Measurements from ENCODE around the gene CACNA2D3. TPM values are rescaled to one million over a fixed set of nuclear protein-coding genes. Genes with fewer than 3 reads are reported as not detected.

The CACNA2D3 gene
- total RNA-seq, 1 experiment from 2014 or later, result 11.7 TPM

Other genes with a start within 250 kb of the CACNA2D3 start
- gene ACTR8, start 240.4 kb upstream of the CACNA2D3 start, total RNA-seq (2014; rRNA removed; shearing (Covaris generic)), result 22.5 and 23.8 TPM in 2 replicates
- gene SELENOK, start 230.7 kb upstream of the CACNA2D3 start, total RNA-seq (2014; rRNA removed; shearing (Covaris generic)), result 145 and 165 TPM in 2 replicates

Measured in RPMI7951 (cell line).